Activated CD8-positive, alpha-beta memory T cell treated with anti-CD3 and anti-CD28 coated beads, Interleukin-2, amount 10 ng/mL, durations not matched to agents 7 days and 5 days (primary cell): ENCODE measurements around the gene EPB41L4B. TPM values are rescaled to one million over a fixed set of nuclear protein-coding genes. Genes with fewer than 3 reads are reported as not detected.

Experiments
- ATAC-seq: fragments of 150-1000 bp; cut with Tn5 transposase; one replicate; pipeline ENCODE4 v1.10.0; 2021; ENCODE audit warnings: moderate library complexity
- CTCF ChIA-PET: fragments of 350-600 bp; sonication (Branson Sonifier 250); formaldehyde crosslinking; loops from one replicate; lab custom pipeline; 2021; ENCODE audit warnings: antibody characterized with exemption; lab: Charles Lee
- DNase-seq: peaks from one replicate; pipeline ENCODE4 v3.0.0-alpha.2; 2020
- H3K27ac Mint-ChIP-seq: one replicate; pipeline ENCODE4 v1.8.0; 2021; ENCODE audit warnings: mild to moderate bottlenecking, mixed read lengths
- H3K27me3 Mint-ChIP-seq: one replicate; pipeline ENCODE4 v1.8.0; 2021; ENCODE audit warnings: mixed read lengths
- H3K36me3 Mint-ChIP-seq: one replicate; pipeline ENCODE4 v1.8.0; 2021; ENCODE audit warnings: mild to moderate bottlenecking, mixed read lengths
- H3K4me1 Mint-ChIP-seq: one replicate; pipeline ENCODE4 v1.8.0; 2021; ENCODE audit warnings: mixed read lengths
- H3K4me3 Mint-ChIP-seq: one replicate; pipeline ENCODE4 v1.8.0; 2021; ENCODE audit warnings: mild to moderate bottlenecking, moderate library complexity, mixed read lengths
- H3K9me3 Mint-ChIP-seq: one replicate; pipeline ENCODE4 v1.8.0; 2022; ENCODE audit warnings: low read depth, mixed read lengths
- total RNA-seq, 2 experiments: library from RNA; stranded (reverse); gene quantifications; one replicate each; pipeline ENCODE4 v1.2.3, GENCODE V29; 2021

Gene EPB41L4B
- total RNA-seq, 2 experiments from 2014 or later, result 0.23 to 1.0 TPM

DNA sequence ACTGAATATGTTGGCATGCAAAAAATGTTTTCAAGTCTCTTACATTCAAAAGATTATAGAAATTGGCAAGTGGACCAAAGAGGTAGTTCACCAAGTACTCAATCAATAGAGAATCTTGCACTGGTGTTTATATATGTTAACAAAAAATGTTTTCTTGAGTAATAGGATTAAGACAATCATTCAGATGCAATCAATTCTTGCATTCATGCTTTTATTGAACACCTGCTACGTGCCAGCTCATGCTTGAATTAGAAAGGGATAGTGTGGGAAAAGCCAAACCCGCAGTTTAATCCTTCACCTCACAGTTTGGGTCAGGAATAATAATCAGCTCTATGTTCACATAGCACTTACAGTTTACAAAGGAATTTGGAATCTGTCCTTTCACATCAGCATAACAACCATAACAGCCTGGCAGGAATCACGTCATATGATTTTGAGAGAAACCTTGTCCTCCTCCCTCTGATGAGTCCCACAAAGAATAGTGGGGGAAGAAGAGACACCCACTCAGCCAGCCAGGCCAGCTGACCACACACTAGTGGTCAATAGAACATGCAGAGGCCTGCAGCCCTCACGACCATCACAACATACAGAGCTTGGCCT is 117.0 kb downstream of the EPB41L4B start:
- no peaks in the 10 kb centered on the region for H3K4me1 Mint-ChIP-seq
- DNase-seq (no peak), ATAC-seq (no peak)
- no peak overlapping the region for H3K27ac Mint-ChIP-seq
- no peaks in the 10 kb centered on the region for H3K36me3 Mint-ChIP-seq
- no peaks in the 10 kb centered on the region for H3K9me3 Mint-ChIP-seq
- CTCF ChIA-PET, result no interaction called here
- H3K4me3 Mint-ChIP-seq, result no peak overlapping the region
- peaks cover 21% of the 10 kb centered on the region for H3K27me3 Mint-ChIP-seq

- DNase-seq (no peak), ATAC-seq (no peak)
- H3K4me3 Mint-ChIP-seq, result no peak overlapping the region
- peaks cover 17% of the 10 kb centered on the region for H3K27me3 Mint-ChIP-seq
- H3K36me3 Mint-ChIP-seq, result no peaks in the 10 kb centered on the region
- no peaks in the 10 kb centered on the region for H3K4me1 Mint-ChIP-seq
- no peaks in the 10 kb centered on the region for H3K9me3 Mint-ChIP-seq
- CTCF ChIA-PET, result no interaction called here
- H3K27ac Mint-ChIP-seq, result no peak overlapping the region
These were observed 121.2 kb downstream of the EPB41L4B start for GRCh38 chr9:109199676-109200075.

GRCh38 chr9:109198736-109199382 is 122.0 kb downstream of the EPB41L4B start:
- no peaks in the 10 kb centered on the region for H3K4me1 Mint-ChIP-seq
- H3K4me3 Mint-ChIP-seq, result no peak overlapping the region
- no peaks in the 10 kb centered on the region for H3K9me3 Mint-ChIP-seq
- no peak for ATAC-seq
- no peak overlapping the region for H3K27ac Mint-ChIP-seq
- no peak for DNase-seq
- CTCF ChIA-PET, result no interaction called here
- no peaks in the 10 kb centered on the region for H3K36me3 Mint-ChIP-seq
- H3K27me3 Mint-ChIP-seq, result peaks cover 17% of the 10 kb centered on the region

DNA sequence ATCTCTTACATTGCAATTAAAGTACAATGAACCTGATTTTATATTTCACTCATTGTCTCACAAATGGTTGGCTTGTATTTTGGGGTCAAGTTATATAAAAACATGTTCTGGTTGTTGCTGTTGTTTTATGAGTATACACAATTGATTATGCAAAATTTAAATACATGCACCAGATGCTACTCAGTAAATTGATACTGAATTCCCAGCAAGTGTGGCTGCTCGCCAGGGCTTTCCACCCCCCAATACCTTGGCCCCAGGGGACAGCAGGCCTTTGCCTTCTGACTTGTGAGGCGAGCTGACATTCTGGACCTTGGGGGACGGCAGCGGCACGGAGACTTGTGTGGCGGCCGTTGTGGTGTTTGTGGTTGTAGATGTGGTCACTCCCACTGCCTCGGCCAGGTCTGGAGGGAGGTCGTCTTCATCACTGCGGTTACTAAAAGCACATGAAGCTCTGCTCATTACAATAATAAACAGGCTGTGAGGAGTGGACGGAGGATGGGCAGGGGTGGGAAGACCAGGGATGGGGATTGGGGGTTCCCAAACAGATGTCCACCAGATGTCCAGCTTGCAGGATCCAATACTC is 126.8 kb downstream of the EPB41L4B start:
- no peak overlapping the region for H3K27ac Mint-ChIP-seq
- no peaks in the 10 kb centered on the region for H3K36me3 Mint-ChIP-seq
- DNase-seq, result no peak
- H3K4me1 Mint-ChIP-seq, result no peaks in the 10 kb centered on the region
- no peak overlapping the region for H3K4me3 Mint-ChIP-seq
- ATAC-seq, result no peak
- CTCF ChIA-PET, result no interaction called here
- no peaks in the 10 kb centered on the region for H3K9me3 Mint-ChIP-seq
- peaks cover 13% of the 10 kb centered on the region for H3K27me3 Mint-ChIP-seq

GRCh38 chr9:109192732-109193361 is 128.0 kb downstream of the EPB41L4B start:
- DNase-seq (no peak), ATAC-seq (no peak)
- no peaks in the 10 kb centered on the region for H3K9me3 Mint-ChIP-seq
- H3K27me3 Mint-ChIP-seq, result peaks cover 11% of the 10 kb centered on the region
- no peak overlapping the region for H3K27ac Mint-ChIP-seq
- no peak overlapping the region for H3K4me3 Mint-ChIP-seq
- no peaks in the 10 kb centered on the region for H3K4me1 Mint-ChIP-seq
- CTCF ChIA-PET, result no interaction called here
- H3K36me3 Mint-ChIP-seq, result no peaks in the 10 kb centered on the region

GRCh38 chr9:109191746-109192145 is 129.1 kb downstream of the EPB41L4B start:
- Mint-ChIP-seq H3K36me3 (no peaks in the 10 kb centered on the region), H3K9me3 (no peaks in the 10 kb centered on the region), H3K4me3 (no peak overlapping the region), H3K4me1 (no peaks in the 10 kb centered on the region), H3K27ac (no peak overlapping the region), H3K27me3 (peaks cover 11% of the 10 kb centered on the region)
- CTCF ChIA-PET, result interaction anchor here (1.3 kb wide), 1 partner anchor 19 kb away, joined by 3 read pairs; no protein-coding TSS in a partner anchor
- DNase-seq (no peak), ATAC-seq (no peak)

GRCh38 chr9:109190151-109190550 is 130.7 kb downstream of the EPB41L4B start:
- CTCF ChIA-PET, result no interaction called here
- Mint-ChIP-seq H3K36me3 (no peaks in the 10 kb centered on the region), H3K4me3 (no peak overlapping the region), H3K27ac (no peak overlapping the region), H3K27me3 (peaks cover 9% of the 10 kb centered on the region), H3K9me3 (no peaks in the 10 kb centered on the region), H3K4me1 (no peaks in the 10 kb centered on the region)
- DNase-seq (no peak), ATAC-seq (no peak)

- peaks cover 3% of the 10 kb centered on the region for H3K27me3 Mint-ChIP-seq
- H3K4me1 Mint-ChIP-seq, result no peaks in the 10 kb centered on the region
- no peak overlapping the region for H3K4me3 Mint-ChIP-seq
- DNase-seq (no peak), ATAC-seq (no peak)
- no peaks in the 10 kb centered on the region for H3K9me3 Mint-ChIP-seq
- CTCF ChIA-PET, result no interaction called here
- H3K36me3 Mint-ChIP-seq, result no peaks in the 10 kb centered on the region
- no peak overlapping the region for H3K27ac Mint-ChIP-seq
These were observed 133.9 kb downstream of the EPB41L4B start for GRCh38 chr9:109186857-109187520.

DNA sequence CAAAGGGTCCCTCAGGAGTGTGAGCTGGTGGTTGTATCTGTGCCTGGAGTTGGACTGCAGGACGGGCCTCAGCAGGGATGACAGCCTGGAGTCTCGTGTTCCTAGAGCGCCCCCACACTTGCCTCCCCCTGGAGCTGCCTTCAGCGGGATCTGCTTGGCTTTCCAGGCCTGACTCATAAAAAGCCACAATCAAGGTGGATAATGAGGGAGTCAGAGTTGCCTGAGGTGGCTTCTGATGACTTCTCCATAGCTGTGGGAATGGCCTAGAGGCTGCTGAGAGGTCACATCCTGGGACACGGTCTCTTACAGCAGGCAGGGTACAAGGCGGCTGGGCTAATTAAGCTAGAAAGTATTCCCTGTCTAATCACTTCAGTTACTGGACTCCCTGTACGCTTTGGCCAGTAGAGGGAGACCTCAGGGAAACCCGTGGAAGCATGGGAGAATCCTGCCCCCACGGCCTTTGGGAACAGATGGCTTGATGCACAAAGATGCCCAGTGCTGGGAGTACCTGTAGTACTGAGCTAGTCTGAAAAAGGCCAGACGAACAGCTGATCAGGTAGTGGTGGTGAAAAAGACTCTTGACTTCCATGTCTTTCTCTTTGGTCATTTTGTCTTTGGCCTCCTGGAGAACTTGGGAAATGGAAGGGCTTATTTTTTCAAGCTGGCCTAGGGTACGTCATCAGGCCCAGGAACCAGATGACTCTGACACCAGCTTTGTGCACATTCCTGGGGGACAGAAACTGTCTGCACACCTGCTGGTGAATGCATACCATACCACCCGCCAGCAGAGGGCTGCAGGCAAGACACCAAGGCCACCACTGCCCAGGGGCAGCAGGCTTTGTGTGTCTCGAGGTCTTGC is 137.7 kb downstream of the EPB41L4B start:
- DNase-seq (no peak), ATAC-seq (no peak)
- H3K27me3 Mint-ChIP-seq, result peaks cover 10% of the 10 kb centered on the region
- H3K9me3 Mint-ChIP-seq, result no peaks in the 10 kb centered on the region
- CTCF ChIA-PET, result no interaction called here
- no peak overlapping the region for H3K4me3 Mint-ChIP-seq
- H3K4me1 Mint-ChIP-seq, result peaks cover 6% of the 10 kb centered on the region
- H3K27ac Mint-ChIP-seq, result no peak overlapping the region
- H3K36me3 Mint-ChIP-seq, result no peaks in the 10 kb centered on the region

- DNase-seq, result no peak
- H3K27ac Mint-ChIP-seq, result no peak overlapping the region
- H3K36me3 Mint-ChIP-seq, result no peaks in the 10 kb centered on the region
- H3K4me1 Mint-ChIP-seq, result peaks cover 6% of the 10 kb centered on the region
- no peaks in the 10 kb centered on the region for H3K9me3 Mint-ChIP-seq
- CTCF ChIA-PET, result no interaction called here
- peaks cover 10% of the 10 kb centered on the region for H3K27me3 Mint-ChIP-seq
- no peak for ATAC-seq
- no peak overlapping the region for H3K4me3 Mint-ChIP-seq
These were observed 138.3 kb downstream of the EPB41L4B start for GRCh38 chr9:109182550-109182939.

- ATAC-seq, result peak; percentile 77
- DNase-seq, result peak; percentile 49
- Mint-ChIP-seq H3K4me3 (no peak overlapping the region), H3K27me3 (peaks cover 10% of the 10 kb centered on the region), H3K27ac (no peak overlapping the region), H3K36me3 (no peaks in the 10 kb centered on the region), H3K4me1 (peaks cover 6% of the 10 kb centered on the region), H3K9me3 (no peaks in the 10 kb centered on the region)
- CTCF ChIA-PET, result no interaction called here
These were observed 139.6 kb downstream of the EPB41L4B start for GRCh38 chr9:109181284-109181683.

DNA sequence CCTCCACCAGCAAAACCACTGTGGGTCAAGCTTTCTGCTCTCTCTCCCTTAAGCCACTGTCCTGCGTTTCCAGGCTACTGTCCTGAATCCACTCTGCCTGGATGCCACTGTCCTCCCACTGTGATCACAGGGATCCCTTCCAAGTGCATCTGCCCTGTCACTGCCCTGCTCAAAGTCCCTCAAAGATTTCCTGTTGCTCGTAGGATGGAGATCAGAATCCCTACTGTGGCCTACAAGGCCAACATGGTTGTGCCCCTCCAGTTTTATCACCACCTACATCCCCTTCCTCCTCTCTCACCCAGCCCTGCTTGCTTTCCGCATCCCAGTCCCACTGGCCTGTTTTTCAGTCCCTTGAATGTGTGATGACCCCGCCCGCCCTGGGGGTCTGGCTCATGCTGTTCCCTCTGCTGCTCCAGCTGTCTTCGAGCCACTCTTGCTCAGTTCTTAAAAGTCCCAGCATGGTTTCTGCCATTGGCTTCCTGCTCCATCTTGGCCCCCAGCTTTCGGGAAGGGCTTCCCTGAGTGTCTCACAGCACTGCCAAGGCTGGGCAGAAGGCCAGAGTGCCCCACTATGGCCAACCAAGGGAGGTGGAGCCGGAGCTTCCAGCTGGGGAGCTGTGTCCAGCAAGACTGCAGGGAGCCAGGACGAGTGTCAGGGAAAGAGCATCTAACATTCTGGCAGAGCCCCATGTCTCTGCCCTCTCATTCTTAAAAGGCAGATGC is 140.9 kb downstream of the EPB41L4B start:
- CTCF ChIA-PET, result no interaction called here
- Mint-ChIP-seq H3K27ac (no peak overlapping the region), H3K4me1 (peaks cover 6% of the 10 kb centered on the region), H3K36me3 (no peaks in the 10 kb centered on the region), H3K27me3 (peaks cover 10% of the 10 kb centered on the region), H3K4me3 (no peak overlapping the region), H3K9me3 (no peaks in the 10 kb centered on the region)
- ATAC-seq (no peak), DNase-seq (no peak)
